Lung (tissue), 12 donors: ENCODE measurements around the gene CDH4. TPM values are rescaled to one million over a fixed set of nuclear protein-coding genes. Genes with fewer than 3 reads are reported as not detected.
"Not testable (repeated sequence)": the region's sequence is repeated elsewhere in the genome, so short reads cannot be mapped to it uniquely, and the experiment has no call there.

Source experiments
- ATAC-seq: fragments of 200-7000 bp; cut with Tn5 transposase; one replicate; pipeline ENCODE4 v1.9.1; 2020; ENCODE audit warnings: moderate number of reproducible peaks; ENCODE audit not compliant: insufficient read depth, low FRiP score
- DNase-seq, 3 donors: peaks; one replicate each; pipeline ENCODE4 v3.0.0-alpha.2; 2013 to 2017
- H3K27ac ChIP-seq, 2 donors: one replicate each; pipeline ENCODE4 v1.5.1; 2013; ENCODE audit warnings: mild to moderate bottlenecking in 2 of 2, moderate library complexity in 2 of 2, control low read depth in 1 of 2, inconsistent platforms in 1 of 2, low read depth in 1 of 2, low read length in 1 of 2
- H3K27me3 ChIP-seq, 3 donors: one replicate each; pipeline ENCODE4 v1.5.1; 2013; ENCODE audit warnings: low read length in 2 of 3; ENCODE audit not compliant: control insufficient read depth in 3 of 3, insufficient read depth in 3 of 3
- H3K36me3 ChIP-seq, 4 donors: one replicate each; pipeline ENCODE4 v1.5.1; 2013; ENCODE audit warnings: low read length in 4 of 4, mild to moderate bottlenecking in 1 of 4, moderate library complexity in 1 of 4; ENCODE audit not compliant: control insufficient read depth in 4 of 4, insufficient read depth in 4 of 4
- H3K4me1 ChIP-seq, 5 donors: one replicate each; pipeline ENCODE4 v1.5.1; 2013; ENCODE audit warnings: low read length in 5 of 5, mild to moderate bottlenecking in 2 of 5, moderate library complexity in 1 of 5; ENCODE audit not compliant: control insufficient read depth in 5 of 5, insufficient read depth in 5 of 5
- H3K4me3 ChIP-seq: one replicate; pipeline ENCODE4 v1.5.1; 2013; ENCODE audit warnings: mild to moderate bottlenecking, control low read depth, moderate library complexity
- H3K9ac ChIP-seq, 2 donors: one replicate each; pipeline ENCODE4 v1.5.1; 2013; ENCODE audit warnings: low read length in 2 of 2, control low read depth in 1 of 2; ENCODE audit not compliant: insufficient read depth in 1 of 2
- H3K9me3 ChIP-seq, 4 donors: one replicate each; pipeline ENCODE4 v1.5.1; 2013; ENCODE audit warnings: low read length in 3 of 4, mild to moderate bottlenecking in 1 of 4, moderate library complexity in 1 of 4; ENCODE audit not compliant: control insufficient read depth in 4 of 4, insufficient read depth in 3 of 4
- WGBS, 2 donors: extraction: QIAGEN DNeasy Blood & Tissue Kit; methylation state at CpG; one replicate each; pipeline ENCODE4 v1.1.7; 2013; 5-methylcytosine and 5-hydroxymethylcytosine counted together
- polyA plus RNA-seq, 2 donors: library from polyadenylated mRNA; stranded (reverse); fragments of 200-250 nt; gene quantifications; one replicate each; pipeline ENCODE4 v1.2.1, GENCODE V29; 2013
- total RNA-seq, 2 donors: library from RNA; depleted of rRNA in 1 of 2; stranded (reverse); fragments of >200 nt in 1 of 2; gene quantifications; one replicate each; pipeline ENCODE4 v1.2.1, GENCODE V29; 2014 to 2021
- TF ChIP-seq, protein P1 (sequence below): IDR thresholded peaks from 2 replicates; pipeline ENCODE4 v1.5.1; 2012; ENCODE audit warnings: mild to moderate bottlenecking; ENCODE audit errors: control extremely low read depth, extremely low read depth
- donor health status: control.
- donor health status: control.
- donor health status: Bipolar disorder and iron deficiency.
- donor health status: healthy.
- donor health status: DM: yes; HTN: yes; CAD: no.

Gene CDH4
- total and polyA plus RNA-seq, 4 donors: 0.10 to 2.1 (median 0.34) TPM

DNA sequence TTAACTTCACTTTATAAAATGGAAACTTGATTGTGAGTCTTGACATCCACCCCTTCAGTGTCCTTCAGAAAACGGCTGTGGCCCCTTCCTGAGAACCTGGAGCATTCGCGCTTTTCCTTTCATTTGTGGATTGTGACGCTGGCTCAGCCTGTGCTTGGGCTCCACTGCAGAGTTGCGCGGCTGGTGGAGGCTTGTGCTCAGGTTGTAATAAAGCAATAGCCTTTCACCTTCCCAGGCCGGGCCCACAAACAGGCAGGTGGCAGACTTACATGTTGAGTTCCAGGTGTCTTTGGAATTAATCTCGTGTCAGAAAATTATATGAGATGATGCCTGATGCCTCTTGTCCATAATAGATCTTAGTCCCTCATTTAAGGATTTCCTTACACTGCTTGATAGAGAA lies 199.9 kb downstream of the CDH4 start:
- no peak overlapping the region for H3K4me3 ChIP-seq
- no peak overlapping the region for H3K27ac ChIP-seq
- peaks cover 0 to 14% (median 0%) of the 10 kb centered on the region in 3 donors for H3K27me3 ChIP-seq
- WGBS, 2 donors: 79 to 83% methylated on average over 8 of the region's 8 CpGs
- no peaks in the 10 kb centered on the region for H3K4me1 ChIP-seq
- TF ChIP-seq, protein P1, sequence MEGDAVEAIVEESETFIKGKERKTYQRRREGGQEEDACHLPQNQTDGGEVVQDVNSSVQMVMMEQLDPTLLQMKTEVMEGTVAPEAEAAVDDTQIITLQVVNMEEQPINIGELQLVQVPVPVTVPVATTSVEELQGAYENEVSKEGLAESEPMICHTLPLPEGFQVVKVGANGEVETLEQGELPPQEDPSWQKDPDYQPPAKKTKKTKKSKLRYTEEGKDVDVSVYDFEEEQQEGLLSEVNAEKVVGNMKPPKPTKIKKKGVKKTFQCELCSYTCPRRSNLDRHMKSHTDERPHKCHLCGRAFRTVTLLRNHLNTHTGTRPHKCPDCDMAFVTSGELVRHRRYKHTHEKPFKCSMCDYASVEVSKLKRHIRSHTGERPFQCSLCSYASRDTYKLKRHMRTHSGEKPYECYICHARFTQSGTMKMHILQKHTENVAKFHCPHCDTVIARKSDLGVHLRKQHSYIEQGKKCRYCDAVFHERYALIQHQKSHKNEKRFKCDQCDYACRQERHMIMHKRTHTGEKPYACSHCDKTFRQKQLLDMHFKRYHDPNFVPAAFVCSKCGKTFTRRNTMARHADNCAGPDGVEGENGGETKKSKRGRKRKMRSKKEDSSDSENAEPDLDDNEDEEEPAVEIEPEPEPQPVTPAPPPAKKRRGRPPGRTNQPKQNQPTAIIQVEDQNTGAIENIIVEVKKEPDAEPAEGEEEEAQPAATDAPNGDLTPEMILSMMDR: no peak
- DNase-seq: no peak
- H3K9ac ChIP-seq: no peak overlapping the region
- no peaks in the 10 kb centered on the region for H3K36me3 ChIP-seq
- ATAC-seq: no peak
- H3K9me3 ChIP-seq: peaks cover 0 to 3% (median 0%) of the 10 kb centered on the region in 4 donors

DNA sequence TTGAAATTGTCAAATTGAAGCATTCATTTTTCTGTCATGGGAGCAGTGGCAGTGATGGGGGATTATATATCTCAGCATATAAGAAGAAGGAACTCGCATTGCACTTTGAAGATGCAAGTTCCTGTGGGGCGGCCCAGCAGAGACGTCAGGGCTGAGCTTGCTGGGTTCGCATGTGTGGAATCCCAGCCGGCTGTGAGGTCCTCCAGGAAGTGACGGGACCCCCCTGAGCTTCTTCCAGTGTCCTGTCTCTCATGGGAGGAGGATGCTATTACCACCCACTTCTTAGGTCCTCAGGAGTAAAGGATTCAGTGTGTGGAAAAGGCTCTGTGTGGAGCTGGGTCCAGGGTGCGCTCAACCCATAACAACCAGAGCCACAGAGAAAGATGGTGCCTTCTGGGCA lies 201.2 kb downstream of the CDH4 start:
- H3K4me1 ChIP-seq: no peaks in the 10 kb centered on the region
- no peak for DNase-seq
- no peak overlapping the region for H3K9ac ChIP-seq
- H3K36me3 ChIP-seq: no peaks in the 10 kb centered on the region
- no peak for ATAC-seq
- H3K27ac ChIP-seq: no peak overlapping the region
- TF ChIP-seq, protein P1: no peak
- peaks cover 0 to 14% (median 0%) of the 10 kb centered on the region in 3 donors for H3K27me3 ChIP-seq
- 62 to 64% methylated on average over 7 of the region's 7 CpGs for WGBS, 2 donors
- peaks cover 0 to 5% (median 0%) of the 10 kb centered on the region in 4 donors for H3K9me3 ChIP-seq
- H3K4me3 ChIP-seq: no peak overlapping the region

DNA sequence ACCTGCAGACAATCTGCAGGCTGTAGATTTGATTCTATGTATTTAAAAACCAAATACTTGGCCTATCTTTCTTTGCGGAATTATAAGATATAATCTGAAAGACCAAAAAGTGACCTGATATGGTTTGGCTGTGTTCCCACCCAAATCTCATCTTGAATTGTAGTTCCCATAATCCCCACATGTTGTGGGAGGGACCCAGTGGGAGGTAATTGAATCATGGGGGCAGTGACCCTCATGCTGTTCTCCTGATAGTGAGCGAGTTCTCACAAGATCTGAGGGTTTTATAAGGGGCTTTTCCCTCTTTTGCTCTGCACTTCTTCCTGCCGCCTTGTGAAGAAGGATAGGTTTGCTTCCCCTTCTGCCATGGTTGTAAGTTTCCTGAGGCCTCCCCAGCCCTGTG lies 201.6 kb downstream of the CDH4 start:
- not testable (repeated sequence) for H3K9ac ChIP-seq
- 67 to 78% methylated on average over 3 of the region's 3 CpGs for WGBS, 2 donors

DNA sequence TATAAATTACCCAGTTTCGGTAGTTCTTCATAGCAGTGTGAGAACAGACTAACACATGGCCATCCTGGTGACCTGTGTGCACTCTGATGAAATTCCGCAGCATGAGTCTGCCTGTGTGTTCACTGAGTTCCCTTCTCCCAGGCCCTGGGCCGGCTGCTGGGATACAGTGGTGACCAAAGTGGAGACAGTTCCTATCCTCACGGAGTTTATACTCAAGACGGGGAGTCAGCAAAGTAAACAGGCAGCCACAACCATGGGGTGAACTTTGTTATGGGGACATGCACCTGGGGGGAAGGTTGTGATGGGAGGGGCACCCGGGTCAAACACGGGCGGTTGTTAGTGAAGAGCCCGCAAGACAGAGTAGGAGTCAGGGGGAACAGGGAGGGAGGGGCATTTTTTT lies 202.0 kb downstream of the CDH4 start:
- DNase-seq (no peak), ATAC-seq (no peak)
- Histone ChIP-seq H3K27me3 (peaks cover 0 to 12% (median 0%) of the 10 kb centered on the region in 3 donors), H3K9ac (no peak overlapping the region), H3K4me3 (no peak overlapping the region), H3K36me3 (no peaks in the 10 kb centered on the region), H3K9me3 (peaks cover 0 to 5% (median under 1%) of the 10 kb centered on the region in 4 donors), H3K27ac (no peak overlapping the region), H3K4me1 (no peaks in the 10 kb centered on the region)
- 85 to 88% methylated on average over 9 of the region's 9 CpGs for WGBS, 2 donors
- TF ChIP-seq, protein P1: no peak

More for the DNA sequence above, 201.6 kb downstream of the CDH4 start:
- not testable (repeated sequence) for DNase-seq, H3K4me3 ChIP-seq, ATAC-seq, H3K9me3 ChIP-seq, H3K4me1 ChIP-seq, H3K36me3 ChIP-seq, H3K27ac ChIP-seq
- peaks cover 0 to 12% (median 0%) of the 10 kb centered on the region in 3 donors for H3K27me3 ChIP-seq
